RKO (cell line): ENCODE data around the gene DDX41.
"Not testable (repeated sequence)": the region's sequence is repeated elsewhere in the genome, so short reads cannot be mapped to it uniquely, and the experiment has no call there.

Experiments
- DNase-seq: peaks from one replicate; pipeline ENCODE4 v3.0.0-alpha.2; 2016; ENCODE audit warnings: low spot score

Gene DDX41

DNA sequence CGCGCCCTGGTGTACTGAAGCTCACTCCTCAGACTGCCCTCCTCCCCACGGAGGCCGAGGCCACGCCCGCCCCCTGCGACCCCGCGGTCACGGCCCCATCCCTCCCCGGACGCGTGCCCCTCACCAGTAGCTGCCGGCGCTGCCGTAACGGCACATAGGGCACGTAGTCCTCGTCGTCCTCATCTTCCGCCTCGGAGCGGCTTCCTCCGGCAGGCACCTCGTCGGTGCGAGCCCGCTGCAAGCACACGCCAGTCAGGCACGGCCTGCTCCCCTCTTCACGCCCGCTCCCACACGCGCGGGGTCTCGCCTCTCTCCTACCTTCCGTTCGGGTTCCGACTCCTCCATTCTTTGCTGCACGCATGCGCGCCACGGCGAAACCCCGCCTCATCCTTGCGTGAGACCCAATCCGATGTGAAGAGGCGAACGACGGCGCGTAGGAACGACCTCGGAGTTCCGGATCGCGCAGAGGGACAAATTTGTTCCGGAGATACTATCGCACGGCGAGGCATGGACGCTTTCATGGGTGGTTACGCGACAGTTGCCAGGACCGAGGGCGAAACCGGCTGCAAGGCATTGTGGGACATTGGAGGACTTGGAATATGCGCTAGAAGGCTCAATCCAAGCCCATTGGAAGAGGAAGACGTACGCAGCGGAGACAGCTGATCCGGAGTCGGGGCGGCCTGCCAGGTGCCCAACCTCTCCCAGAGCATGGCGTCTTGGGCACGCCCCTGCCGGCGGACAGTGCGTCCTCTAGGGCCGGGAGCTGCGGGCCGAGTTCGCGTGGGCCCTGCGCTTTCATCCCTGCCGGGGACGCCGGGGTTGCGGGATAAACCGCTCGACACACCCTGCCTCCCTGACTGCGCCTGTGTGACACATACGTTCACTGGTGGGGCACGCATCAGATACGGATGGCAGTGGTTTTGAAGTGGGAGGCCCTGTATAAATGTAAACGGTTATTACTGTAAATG lies at the start of gene DDX41:
TSS of gene DDX41 (minus strand) at position 361 of the 968 bp plus-strand sequence. CDS start at position 345, 16 bp downstream.
- DNase-seq = peak; percentile 99

GRCh38 chr5:177565046-177565445 lies 48.3 kb upstream of the DDX41 start:
- no peak for DNase-seq

- not testable (repeated sequence) for DNase-seq
Measured at GRCh38 chr5:177559446-177559941, 42.7 kb upstream of the DDX41 start.

- DNase-seq = no peak
Measured at GRCh38 chr5:177557796-177558195, 41.0 kb upstream of the DDX41 start.

DNA sequence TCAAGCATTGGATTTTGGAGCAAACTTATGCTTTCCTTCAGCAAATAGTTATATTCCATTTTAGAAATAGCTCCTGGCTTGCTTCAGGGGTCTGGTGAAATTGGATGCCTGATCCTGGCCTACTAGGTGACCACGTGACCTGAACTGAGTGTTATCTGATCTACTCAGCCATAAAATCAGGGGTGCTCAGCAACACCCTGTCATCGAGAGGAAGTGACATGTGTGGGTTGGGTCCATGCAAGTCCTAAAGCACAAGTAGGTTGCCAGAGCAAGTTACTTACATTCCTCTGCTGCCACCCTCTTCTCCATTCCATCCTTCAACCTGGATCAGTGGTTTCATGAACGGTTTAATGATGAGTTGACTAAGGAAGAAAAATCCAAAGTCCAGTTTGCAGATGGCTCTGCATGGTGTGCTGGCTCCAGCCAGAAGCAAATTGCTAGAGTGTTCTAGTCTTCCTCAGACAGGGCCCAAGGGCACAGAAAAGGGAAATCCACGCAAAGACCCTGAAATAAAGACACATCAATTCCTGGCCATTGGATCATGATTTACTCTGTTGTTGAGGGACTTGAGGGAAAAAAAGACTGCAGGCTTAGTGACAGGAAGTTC lies 40.4 kb upstream of the DDX41 start:
- DNase-seq = peak; percentile 17

GRCh38 chr5:177555665-177556064 lies 38.9 kb upstream of the DDX41 start:
- DNase-seq = no peak

DNA sequence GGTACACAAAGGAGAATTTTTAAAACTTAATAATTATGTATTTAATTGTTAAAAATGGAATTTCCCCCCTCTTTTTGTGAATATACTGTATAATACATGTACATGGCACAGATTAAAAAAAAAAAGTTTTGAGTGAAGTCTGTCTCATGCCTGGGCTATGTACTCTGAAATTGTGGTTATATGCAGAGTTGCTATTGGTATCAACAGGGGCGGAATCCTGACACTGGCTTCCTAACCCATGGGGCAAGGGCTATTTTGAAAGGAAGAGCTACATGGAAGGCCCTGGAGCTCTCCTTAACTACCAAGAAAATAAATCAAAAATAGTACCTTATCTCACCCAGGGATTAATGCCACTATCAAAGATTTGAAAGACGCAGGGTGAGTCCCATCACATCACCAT lies 38.5 kb upstream of the DDX41 start:
- DNase-seq = no peak

GRCh38 chr5:177554474-177555111 lies 37.8 kb upstream of the DDX41 start, which contains the start of gene FAM193B:
Gene FAM193B (minus strand): TSS chr5:177554563. CDS start chr5:177554458, 105 bp downstream.
- peak; percentile 93 for DNase-seq

DNA sequence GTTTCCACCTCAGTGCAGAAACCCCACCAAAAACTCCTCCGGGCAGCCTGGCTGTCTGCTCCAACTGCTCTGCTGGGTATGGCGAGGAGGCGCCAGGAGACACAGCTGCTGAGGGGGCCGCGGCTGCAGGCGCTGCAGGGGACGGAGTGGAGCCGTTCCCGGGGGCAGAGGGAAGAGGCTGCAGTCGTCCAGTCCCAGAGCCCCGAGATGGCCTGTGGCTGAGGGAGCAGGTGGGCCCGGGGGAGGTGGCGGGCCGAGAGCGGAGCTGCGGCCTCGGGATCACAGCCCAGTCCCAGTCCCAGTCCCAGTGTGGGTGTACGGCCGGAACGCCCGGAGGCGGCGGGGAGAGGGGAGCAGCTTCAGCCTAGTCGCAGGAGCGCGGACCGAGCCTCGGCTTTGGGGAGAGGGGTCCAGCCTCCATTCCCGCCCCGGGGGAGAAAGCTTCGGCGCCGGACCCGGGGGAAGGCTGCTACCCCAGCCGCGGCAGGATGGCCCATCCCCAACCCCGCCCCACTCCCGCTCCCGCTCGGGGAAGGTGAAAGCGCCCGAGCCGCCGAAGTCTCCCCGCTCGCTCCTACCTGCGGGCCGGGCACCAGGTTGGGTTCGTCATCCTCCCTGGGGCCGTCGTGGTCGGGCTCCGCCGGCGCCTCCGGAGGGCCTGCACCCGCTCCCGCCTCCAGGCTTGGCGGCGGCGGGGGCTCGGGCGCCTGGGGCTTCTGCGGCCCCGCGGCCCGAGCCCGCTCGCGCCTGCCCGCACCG lies 37.1 kb upstream of the DDX41 start:
- DNase-seq = peak; percentile 16

DNA sequence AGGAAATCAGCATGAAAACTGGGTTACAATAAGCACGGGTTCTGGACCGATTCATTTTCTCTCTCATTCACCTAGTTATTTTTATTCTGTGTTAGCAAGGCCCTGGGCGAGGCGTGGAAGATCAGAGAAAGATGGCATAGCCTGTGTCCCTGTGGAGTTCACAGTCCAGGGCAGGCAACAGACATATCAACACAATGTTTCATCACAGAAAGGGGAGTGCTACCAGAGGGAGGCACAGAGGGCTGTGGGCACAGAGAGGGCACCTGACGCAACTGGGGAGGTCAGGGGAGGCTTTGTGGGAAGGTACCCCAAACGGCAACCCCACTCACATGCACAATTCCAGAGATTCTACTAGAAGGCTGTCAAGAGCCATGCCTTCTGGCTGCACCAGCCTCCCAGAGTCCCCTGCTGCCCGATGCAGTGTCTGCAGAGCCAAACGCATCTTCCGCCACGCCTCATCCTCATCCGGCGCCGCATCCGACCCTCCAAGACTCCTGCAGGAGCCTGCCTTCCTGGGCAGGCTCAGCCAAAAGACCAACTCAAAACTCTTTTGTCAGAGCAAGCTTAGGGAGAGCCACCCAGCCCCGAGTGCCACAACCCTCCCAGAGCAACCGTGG lies 36.2 kb upstream of the DDX41 start:
- DNase-seq = no peak

DNA sequence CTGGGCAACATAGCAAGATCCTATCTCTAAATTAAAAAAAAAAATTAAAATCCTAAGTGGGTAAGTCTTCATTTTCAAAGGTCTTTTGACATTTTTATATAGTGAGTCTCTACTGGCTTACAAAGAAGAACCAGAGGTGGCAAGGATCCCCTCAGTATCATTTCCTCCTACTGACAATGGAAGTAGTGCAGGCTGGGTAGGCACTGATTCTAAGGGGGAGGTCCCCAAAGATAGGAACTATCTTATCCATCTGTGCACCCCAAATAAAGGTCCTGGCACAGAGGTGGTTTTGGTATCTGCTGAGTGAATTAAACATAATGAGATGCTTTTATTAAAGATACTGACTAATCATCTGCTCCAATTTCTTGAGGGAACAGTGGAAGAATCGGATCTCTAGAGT lies 33.4 kb upstream of the DDX41 start:
- no peak for DNase-seq

DNA sequence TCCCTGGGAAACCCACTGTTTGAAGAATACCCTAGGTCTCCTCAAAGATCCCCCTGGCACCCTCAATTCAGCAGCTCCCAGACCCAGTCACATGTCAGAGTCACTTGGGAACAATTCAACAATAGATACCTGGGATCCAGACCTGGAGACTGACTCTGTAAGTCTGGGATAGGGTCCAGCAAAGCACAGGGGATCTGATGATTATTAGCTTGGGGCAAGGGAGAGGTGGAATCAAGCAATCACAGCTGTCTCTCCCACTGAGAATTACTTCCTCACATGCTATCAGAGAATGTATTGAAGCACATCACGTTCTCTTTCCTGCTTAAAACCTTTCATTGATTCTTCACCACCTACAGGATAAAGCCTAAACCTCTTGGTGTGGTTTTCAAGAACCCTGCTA lies 31.7 kb upstream of the DDX41 start:
- no peak for DNase-seq

DNA sequence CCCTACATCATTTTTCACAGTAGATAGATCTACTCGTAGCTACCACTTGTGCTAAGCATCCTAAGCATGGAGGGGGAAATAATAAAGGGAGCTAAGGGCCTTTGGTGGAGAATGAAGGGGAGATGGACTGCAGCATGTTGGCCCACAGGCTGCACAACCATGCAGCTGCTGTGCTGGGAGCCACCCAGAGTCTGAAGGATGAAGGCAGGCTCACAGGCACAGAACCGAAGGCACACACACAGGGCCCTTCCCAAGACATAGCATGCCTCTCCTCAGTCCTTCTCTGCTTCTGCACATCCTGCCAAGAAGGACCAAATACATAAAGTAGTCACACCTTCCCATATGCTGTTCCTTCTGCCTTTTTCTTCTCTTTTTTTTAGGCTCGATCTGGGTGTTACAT lies 31.0 kb upstream of the DDX41 start:
- DNase-seq = no peak

- DNase-seq = peak; percentile 90
Measured at GRCh38 chr5:177546258-177546741, 29.5 kb upstream of the DDX41 start.

DNA sequence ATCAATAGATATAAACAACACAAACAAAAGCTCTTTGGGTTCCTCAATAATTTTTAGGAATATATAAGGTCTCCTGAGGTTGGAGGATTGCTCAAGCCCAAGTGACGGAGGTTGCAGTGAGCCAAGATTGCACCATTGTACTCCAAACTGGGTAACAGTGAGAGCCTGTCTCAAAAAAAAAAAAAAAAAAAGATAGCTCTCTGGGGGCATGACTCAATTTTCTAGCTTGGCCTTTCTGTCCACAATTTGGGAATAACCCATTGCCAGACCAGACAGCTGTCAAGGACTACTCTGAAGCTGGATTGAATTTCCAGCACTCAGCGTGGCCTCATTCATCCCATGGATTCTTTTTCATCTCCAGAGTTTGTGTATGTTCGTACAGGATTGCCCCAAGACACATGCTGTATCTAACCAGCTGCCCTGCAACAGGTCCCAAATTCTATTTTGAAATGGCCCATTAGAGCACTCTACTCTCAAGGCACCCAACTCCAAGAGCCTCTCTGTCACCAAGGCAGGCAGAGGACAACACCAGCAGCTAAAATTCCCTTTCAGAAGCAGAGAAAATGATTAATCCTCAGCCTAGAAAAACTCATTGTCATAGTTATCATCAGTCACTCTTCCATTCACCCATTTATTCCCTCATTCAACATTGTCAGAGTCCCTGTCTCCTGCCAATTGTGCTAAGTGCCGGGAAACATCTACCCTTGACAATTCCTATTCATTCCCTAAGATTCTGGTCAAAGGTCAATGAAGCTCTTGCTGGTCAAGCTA lies 28.9 kb upstream of the DDX41 start:
- no peak for DNase-seq

DNA sequence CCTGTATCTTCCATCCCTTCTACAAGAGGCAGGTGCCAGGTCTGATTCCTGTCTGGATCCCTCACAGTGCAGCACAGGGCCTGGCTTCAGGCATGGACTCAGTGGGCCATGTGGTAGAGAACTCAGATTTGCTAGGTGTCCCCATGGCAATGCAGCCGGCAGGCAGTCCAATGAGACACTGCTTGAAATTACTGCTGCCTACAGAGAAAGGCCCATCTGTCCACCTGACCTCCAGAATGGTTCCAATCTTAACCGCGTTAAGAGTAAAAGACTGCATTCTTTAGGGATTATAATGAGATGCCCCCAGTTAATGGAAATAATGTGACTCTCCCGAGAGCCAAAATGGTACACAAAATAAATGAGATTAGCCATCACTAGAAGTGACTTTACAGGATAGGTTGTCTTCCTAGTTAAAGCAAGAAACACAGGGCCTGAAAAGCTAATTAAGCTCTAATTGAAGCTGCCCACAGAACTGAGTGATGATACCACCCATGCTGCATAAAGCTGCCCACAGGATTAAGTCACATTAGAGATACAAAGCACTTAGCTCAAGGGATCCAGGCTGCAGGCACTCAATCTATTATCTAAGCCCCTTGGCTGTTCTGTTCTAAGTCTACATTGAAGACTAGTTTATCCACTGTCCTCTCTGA lies 26.2 kb upstream of the DDX41 start:
- DNase-seq = no peak

DNA sequence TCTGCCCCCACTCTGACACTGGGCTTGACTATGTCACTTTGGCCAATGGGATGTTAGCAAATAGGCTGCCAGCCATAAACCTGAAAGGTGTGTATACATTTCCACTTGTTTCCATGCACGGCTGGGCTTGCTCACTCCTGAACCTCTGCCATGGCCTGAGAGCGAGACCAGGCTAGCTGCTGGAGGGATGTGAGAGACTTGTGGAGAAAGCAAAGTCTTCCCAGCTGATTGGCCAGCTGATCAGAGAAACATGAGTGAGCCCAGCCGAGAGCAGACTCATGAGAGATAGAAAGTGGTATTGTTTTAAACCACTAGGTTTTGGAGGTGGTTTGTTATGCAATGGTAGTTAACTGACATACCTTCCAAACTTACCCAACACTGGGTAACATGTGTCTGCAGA lies 23.7 kb upstream of the DDX41 start:
- no peak for DNase-seq

GRCh38 chr5:177539411-177539810 lies 22.6 kb upstream of the DDX41 start:
- no peak for DNase-seq

DNA sequence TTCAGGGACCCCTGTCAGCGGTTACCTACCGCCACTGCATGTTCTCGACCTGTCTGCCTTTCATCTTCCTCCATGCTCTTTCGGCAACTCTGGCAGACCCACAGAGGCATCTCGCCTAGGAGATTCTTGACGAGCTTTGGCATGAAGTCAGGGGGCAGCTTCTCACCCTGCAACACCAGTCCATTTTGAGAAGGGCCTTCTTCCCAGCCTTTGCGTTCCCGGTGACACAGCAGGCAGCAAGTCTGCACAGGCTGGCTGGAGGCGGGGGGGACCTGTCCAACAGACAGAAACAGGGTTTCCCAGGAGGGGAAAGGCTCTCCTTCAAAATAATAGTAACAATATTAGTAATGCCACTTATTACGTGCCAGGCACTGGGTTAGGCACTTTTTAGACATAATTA lies 22.1 kb upstream of the DDX41 start:
- DNase-seq = no peak
